HG02981 (cell line): ENCODE results near the gene APBA2.

Experiments
- ATAC-seq: cut with Tn5 transposase; IDR thresholded peaks from one replicate; pipeline ENCODE4 v1.9.1; 2021; ENCODE audit warnings: mild to moderate bottlenecking, moderate library complexity; ENCODE audit not compliant: unreplicated experiment

Gene APBA2

DNA sequence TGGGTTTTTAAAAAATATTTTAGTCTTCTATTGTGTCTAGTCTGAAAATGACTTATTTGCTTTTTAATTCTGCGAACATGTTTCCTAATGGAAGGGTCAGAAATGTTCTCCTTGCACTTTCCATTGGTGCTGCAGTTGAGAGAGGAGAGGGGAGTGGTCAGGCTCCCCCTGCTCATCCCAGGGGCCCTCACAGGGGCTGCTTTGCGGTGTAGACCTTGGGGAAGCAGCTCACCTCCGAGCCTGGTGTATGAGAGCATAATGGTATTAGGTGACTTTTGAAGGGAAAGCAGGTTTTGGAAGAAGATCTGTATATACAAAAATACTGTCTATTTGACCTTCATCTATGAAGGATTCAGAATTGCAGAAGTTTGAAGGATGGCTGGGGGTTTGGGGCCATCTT lies 28.3 kb downstream of the APBA2 start:
- ATAC-seq, result no peak

DNA sequence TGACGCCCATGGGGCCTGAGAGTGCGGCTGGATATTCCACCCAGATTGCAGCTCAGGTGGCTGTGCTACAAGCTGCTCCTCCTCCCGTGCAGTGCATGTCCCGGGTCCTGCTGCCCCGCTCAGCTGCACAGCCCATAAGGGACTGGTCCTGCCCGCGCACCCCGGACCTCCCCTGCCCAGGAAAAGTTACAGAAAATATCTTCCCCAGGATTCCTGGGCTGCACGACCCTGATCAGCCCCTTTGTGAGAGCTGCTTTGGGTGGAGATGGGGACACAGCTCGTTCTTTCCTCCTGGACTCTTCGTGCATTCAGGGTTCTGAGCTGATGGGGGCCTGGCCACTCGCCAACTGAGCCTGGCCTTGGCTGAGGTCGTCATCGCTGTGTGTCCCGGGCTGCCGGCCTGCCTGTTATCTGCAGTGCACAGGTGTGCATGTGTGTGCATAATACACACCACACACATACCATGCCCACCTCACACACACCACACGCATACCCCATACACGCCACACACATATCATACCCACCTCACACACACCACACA lies 28.8 kb downstream of the APBA2 start:
- no peak for ATAC-seq

DNA sequence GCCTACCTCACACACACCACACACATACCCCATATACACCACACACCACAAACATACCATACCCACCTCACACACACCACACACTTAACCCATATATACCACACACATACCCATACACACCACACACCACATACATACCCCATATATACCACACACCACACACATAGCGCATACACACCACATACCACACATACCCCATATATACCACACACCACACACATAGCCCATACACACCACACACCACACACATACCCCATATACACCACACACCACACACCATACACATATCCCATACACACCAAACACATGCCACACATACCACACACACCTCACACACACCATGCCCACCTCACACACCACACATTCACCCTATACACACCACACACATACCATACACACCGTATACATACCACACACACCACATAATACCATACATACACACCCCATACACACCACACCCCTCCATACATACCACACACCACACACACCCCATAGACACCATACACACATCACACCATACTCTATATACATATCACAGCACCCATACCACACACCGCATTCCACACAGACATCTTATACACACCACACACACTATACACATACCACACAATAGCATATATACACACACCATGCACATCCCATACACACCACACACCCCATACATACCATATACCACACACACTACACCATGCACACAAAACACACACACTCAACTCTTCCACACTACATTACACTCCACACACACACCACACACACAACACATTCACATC lies 29.5 kb downstream of the APBA2 start:
- ATAC-seq, result no peak

DNA sequence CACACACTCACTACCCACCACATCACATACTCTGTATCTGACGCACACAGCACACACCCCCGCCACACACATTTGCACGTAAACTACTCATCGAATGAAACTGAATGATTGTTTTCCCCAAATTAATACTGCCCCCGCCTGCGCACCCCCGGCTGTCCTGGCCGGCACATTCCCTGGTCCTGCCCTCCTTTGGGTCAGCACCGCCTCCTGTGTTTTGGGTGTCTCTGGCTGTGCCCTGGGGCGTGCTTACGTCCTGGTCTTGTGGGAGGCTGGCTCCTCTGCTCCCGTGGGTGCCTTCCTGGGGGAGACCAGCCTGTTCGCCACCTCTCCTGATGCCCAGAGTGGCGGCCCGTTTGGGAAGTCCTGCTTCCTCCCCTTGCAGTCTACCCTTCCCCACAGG lies 30.2 kb downstream of the APBA2 start:
- ATAC-seq, result no peak

DNA sequence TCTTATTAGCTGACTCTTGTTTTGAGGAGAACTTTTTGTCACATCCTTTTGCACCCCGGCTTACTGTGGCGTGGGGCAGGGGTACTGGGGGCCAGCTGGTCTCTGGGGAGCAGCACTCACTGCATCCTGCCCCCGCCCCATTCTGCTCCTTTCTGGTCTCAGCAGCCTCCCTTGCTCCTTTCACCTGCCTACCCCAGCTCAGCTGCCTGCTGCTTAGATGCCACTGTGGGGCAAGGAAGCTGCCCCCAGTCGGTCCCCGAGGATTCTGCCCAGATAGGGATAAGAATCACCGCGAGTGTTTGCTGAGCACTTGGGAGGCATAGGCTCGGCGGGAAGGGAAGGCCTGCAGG lies 32.0 kb downstream of the APBA2 start:
- no peak for ATAC-seq

DNA sequence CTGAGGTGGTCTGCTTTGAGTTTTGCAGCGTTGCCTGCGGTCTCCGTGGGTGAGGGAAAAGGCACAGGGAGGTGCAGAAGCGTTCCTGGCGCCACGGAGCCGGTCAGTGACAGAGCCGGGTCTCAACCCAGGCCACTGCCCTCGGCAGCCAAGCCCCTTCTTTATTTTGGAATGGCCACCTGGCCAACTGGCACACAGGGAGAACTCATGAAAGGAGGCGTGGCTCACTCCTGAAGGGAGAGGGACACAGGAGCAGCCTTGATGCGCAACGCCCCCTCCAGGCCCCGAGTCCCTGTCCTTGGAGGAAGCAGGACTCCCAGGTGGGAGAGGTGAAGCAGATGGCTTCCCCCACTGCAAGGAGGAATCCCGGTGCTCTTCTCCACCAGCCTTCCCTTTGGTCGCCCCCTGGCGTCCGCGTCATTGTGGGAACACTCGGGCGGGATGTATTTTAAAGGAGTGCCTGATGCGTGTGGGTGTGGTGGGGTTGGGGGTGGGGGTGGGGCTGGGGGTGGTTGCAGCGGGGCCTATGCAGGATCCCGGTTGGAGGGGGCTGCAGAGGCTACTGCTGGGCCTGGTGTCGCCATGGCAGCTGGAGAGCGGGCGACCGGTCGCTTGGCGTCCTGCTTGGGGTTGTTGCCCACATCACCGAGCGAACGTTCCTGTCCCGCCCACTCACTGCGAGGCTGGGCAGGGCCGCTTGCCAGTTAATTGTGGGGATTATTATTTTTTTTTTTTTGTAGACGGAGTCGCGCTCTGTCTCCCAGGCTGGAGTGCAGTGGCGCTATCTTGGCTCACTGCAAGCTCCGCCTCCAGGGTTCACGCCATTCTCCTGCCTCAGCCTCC lies 32.6 kb downstream of the APBA2 start:
- ATAC-seq, result no peak

DNA sequence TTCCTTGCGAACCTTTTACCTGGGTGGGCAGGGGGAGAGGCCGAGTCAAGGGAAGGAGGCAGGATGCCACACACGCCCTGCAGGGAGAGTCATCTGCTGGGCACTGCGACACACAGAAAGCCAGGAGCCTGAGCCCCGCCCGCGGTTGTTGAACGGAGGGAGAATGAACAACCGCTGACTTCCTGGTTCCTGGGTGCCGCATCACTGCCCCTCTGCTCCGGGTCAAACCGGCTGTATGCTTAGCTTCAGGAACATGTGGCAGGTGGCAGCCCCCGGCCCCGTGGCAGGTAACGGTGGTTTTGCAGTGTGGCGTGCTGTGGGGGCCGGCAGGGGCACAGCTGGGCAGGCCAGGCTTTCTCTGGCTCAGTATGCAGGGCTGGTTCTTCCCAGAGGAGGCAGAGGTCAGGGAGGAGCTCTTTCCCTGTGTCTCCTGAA lies 33.4 kb downstream of the APBA2 start:
- ATAC-seq, result no peak

DNA sequence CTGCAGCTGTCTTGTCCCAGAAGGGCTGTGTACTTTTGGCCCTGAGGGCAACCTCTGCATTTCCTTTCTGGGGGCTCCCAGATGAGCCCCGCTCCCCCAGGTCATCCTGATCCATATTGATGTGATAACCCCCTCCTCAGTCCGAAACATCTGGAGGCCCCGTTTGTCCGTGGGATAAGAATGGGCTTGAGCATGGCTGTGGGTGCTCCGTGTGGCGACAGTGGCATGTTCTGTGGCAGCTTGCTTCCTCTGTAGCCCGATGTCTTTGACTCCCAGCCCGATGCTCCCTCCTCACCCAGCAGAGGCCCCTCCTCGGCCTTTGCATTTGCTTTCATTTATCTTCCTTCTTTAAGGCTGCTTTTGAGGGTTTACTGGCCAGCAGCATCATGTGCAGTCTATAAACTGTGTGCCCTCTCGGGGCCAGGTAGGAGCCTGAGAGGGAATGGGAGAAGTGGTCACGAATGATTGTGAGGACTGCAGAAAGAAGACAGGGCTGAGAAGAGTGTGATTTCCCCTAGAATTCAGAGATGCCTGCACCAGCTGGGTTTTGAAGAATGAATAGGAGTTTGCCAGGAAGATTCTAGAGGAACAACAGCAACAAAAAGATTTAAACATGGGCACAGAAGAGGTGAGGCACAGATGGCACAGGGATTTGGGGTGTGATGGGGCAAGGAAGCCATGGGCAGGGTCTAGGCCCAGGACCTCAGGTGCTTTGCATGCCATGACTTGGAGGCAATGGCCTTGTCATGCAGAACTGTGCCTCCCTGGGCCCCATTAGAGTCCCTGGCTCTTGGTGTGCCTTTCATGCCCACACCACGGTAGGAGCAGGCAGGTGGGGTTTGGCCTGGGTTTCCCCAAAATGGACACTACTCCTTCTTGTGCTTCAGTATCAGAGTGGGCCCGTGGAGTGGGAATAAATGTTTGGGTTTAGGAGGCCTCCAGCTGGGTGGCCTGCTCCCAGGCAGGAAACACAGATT lies 34.2 kb downstream of the APBA2 start:
- no peak for ATAC-seq

DNA sequence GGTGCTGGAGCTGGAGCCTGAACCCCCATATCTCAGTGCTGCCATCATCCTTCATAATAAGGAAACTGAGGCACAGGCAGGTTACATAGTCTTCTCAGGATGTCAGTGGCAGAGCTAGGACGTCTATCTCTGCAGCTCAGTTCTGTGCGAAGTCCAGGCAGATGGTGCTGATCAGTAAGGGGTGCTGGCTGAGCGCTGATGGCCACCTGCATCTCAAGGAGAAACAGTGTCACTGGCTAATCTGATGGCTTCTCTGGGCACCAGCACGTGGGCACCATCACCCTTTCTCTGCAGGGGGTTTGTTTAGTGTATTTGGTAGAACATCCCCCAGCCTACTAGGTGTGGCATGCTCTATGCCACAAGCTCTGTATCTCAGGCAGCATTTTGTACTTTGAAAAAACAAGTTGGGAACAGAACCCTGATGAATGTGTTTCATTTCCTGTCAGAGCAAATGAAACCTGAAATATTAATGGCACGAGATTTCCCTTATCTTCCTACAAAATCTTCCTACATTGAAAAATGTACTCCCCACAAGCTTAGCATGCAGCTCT lies 35.1 kb downstream of the APBA2 start:
- no peak for ATAC-seq

DNA sequence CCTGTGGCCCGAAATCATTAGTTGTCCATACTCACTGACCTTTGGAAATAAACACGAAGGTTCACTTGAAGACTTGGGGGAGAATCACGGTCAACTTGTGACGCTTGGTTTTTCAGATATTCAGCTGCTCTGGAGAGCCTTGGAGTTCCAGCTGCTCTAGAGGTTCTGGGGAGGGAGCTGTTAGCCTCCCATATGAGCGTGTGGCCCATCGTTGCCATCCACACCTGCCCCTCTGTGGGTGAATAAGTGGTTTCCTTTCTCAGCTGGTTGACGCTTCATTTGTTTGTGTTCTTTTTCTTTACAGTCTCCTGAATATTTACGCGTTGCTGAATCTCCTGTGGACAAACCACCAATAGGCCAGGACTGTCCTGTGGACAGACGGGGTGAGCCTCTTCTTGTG lies 35.6 kb downstream of the APBA2 start:
- ATAC-seq, result no peak

DNA sequence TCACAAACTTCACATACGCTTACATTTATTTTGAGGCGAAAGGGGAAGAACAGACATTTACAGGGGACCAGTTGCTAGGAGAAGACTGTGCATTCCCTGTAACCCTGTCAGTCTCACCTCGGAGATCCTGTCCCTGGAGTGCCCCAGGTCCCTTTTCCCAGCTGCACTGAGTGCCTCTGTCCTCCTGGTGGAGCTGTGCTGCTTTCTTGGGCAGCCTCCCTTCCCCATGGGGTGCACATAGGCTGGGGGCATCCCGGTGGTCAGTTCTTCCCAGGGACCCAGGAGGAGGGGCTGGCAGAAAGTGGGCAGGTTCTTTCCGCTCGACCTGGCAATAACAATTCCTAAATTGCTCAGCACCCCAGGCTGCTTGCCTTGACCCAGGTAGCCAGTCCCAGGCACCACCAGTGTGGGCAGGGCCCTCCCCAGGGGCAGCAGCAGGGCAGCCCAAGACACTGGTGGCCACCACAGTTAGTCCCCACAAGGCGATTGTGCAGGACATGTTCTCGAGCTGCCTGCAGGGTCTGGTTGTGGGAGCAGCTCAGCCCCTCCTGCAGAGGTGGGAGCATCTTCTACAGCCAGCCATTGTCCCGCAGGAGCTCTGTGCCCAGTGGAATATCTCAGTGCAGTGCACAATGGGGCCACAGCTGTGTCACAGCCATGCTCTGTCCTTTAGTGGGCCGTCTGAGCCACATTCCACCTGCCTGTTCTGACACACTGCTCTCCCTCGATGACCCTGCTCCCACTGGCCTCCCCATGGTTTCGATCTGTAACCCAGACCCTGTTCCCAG lies 36.3 kb downstream of the APBA2 start:
- ATAC-seq, result no peak

DNA sequence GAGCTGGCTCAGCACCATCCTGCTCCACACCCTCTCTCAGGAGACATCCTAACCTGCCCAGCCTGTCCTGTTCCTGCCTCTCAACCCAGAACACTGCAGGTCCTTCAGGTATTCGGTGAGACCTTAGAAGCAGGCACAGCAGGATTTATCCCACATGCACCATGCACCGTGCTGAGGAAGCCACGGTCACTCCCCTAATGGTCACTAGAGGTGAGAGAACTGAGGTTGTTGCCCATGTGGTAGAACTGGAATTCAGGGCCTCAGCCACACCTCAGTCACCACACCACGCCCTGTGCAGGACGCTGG lies 36.9 kb downstream of the APBA2 start:
- no peak for ATAC-seq

DNA sequence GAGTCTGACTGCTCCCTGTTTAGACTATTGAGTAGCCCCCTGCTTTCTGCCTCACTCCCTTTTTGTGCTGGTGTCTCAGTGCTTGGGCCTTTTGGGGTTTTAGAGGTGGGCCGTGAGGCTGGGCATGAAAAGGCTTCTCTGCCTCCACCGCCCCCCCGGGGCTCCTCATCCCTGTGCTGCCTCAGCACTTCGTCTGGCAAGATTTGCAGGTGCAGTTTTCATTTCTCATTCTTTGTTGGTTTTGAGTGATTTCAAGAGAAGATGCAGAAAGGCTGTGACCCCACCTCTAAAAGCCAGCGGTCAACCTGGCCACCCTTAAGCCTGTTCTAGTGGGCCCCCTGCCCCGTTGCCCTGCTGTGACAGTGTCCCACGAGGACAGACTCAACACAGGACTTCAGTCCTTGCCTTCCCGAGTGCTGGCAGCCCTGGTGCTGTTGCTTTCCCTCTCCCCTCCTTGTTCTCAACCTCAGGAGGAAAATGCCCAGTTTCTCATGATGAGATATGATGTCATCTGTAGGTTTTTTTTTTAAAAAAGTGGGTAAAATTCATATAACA lies 38.0 kb downstream of the APBA2 start:
- ATAC-seq, result no peak

DNA sequence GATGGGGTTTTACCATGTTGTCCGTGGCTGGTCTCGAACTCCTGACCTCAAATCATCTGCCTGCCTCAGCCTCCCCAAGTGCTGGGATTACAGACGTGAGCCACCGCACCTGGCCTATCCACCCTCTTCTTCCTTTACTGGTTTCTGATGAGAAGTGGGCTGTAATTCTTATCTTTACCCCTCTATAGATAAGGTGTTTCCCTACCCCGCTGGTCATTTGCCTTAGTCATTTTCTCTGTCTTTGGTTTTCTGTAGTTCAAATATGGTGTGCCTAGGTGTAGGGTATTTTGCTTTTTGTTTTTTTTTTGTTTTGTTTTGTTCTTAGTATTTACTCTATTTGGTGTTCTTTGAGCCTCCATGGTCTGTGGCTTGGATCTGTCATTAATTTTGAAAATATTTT lies 41.3 kb downstream of the APBA2 start:
- ATAC-seq, result no peak

DNA sequence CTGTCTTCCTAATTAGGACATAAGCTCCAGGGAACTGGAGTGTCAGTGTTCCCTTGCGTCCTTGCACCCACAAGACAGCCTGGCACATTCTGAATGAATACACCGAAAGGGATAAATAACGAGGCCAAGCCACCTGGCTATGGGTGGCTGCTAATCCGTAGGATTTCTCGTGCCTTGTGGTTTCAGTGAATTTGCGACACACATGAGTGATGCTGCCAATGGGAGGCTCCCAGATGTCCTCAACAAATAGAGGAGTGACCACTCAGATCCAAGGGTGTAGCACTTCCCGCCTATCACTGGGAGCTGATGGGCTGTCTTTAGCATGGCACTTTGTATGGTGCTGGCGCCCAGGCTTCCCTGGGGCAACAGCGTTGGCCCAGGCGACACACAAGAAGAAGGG lies 43.4 kb downstream of the APBA2 start:
- no peak for ATAC-seq

DNA sequence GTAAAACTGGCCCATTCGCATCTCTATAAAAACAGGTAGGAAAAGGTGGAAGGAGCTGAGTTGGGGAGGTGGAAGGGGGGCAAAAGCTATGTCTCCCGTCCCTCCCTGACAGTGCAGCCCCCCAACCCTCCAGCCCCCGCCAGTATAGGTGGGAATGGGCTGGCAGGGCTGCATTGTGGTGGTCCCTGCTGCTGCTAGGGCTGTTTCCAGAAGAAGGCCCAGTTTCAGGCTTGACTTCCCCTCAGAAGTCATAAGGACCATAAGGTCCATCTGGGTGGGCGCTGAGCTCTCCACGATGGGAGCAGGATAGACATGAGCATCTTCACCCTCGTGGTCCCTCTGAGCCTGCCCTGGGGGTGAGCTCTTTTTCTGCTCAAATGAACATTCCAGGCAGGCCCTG lies 44.2 kb downstream of the APBA2 start:
- no peak for ATAC-seq

DNA sequence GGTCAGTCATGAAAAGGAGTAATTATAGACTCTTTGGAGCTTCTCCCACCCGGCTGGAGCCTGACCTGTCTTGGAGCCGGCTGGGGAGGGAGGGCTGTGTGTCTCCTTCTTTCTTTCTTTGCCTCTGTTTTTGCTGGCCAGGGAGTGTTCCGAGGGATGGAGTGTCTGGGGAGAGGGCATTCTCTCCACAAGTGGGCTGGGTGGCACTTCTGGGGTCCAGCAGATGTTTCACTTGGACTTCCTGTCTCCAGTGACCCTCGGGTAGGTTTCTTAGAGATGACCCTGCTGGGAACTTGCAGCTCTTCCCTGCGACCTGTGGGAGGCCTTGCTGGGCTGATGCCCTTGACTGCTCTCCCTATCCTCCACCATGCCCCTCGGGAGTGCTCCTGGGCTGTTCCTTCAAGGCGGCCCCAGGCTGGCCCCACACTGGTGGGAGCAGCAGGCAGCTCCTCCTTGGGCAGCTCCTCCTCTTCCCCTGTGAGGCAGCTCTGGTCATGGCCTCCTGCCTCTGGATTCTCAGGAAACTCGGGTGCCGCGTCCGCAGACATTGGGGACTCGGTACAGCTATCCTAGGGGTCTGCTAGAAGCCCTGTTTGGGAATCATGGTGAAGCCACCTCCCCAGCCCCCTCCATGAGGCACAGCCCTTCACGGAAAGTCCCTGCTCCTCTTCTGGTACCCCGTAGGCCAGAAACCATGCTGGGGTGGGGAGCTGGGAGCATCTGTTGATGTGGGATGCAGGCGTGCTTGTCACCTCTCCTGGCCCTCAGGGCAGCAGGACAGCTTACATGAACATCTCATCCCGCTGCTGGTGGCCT lies 44.9 kb downstream of the APBA2 start:
- no peak for ATAC-seq

DNA sequence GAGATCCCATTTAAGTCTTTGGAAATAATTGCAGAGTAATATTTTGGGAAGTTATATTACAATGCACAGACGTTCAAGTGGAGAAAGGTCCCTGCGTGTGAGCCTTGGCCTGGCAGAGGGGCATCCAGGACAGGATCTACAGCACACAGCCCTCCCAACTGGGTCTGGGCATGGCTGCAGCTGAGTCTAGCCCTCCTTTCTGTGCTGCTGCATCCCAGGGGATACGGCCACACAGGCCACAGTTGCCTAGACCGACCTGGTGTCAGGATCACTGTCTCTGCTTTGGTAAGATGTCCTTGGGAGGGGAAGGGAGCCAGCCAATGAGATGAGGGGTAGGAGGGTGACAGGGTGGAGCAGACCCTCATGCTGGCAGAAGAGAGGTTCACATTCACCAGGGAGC lies 46.1 kb downstream of the APBA2 start:
- ATAC-seq, result no peak

DNA sequence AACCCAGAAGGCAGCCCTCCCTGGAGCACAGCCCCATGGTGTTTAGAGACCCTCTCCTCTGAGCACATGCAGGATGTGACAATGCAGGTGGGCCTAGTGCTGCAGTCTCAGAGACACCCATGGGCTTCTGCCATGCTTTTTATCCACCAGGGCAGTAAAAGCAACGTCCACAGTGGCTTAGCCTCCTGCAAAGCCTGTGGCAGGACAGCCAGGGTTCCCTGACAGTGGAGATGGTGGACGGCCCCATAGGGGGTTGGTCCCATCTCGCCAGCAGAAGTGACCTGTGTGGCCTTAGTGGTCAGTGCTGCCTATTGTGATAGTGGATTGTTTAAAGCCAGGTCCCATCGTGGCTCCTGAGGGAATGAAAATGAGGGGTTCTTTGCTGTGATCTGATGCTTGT lies 46.6 kb downstream of the APBA2 start:
- no peak for ATAC-seq
